NCI-H345 (cell line): ENCODE measurements around the gene UQCRQ.

ENCODE experiments used
- DNase-seq: peaks from one replicate; lab custom pipeline; 2025; lab: John Stamatoyannopoulos, UW

UQCRQ gene

GRCh38 chr5:132915681-132916080 lies 49.2 kb downstream of the UQCRQ start:
- no peak for DNase-seq

GRCh38 chr5:132916086-132916485 lies 49.6 kb downstream of the UQCRQ start:
- no peak for DNase-seq
